Prostate gland (tissue), 2 donors: Measurements from ENCODE around the gene PRRG4.

Experiments
- CTCF ChIP-seq, 4 experiments: fragments of 200-600 bp in 2 of 4; fragments of 450-650 bp in 2 of 4; sonication (generic) in 2 of 4; IDR thresholded peaks; 1 replicate in 3 of 4; 2 replicates in 1 of 4; pipeline ENCODE4 v1.5.1; 2016 to 2019; ENCODE audit warnings: antibody characterized with exemption in 4 of 4, mild to moderate bottlenecking in 2 of 4, moderate library complexity in 2 of 4
- POLR2AphosphoS5 ChIP-seq: sonication (generic); formaldehyde crosslinking; IDR thresholded peaks from one replicate; pipeline ENCODE4 v1.6.1; 2017; ENCODE audit warnings: antibody characterized with exemption

GRCh38 chr11:32894921-32895320, 65.2 kb downstream of the PRRG4 start:
- no peak for TF ChIP-seq CTCF (IDR thresholded peaks at IDR 0.05)
- TF ChIP-seq POLR2AphosphoS5 = no peak
